MM.1S (cell line): ENCODE data around the gene CBX2.

Experiments used
- EZH2 ChIP-seq: fragments of 300-600 bp; sonication (generic); optimal IDR thresholded peaks from 2 replicates; pipeline ENCODE3; 2017; ENCODE audit warnings: low read depth, mild to moderate bottlenecking, antibody characterized with exemption, low read length, mixed read lengths
- TF ChIP-seq, protein P1 (sequence below): fragments of 300-600 bp; sonication (generic); IDR thresholded peaks from 2 replicates; pipeline ENCODE4 v1.5.1; 2016; ENCODE audit warnings: antibody characterized with exemption, low read length, mixed read lengths

DNA sequence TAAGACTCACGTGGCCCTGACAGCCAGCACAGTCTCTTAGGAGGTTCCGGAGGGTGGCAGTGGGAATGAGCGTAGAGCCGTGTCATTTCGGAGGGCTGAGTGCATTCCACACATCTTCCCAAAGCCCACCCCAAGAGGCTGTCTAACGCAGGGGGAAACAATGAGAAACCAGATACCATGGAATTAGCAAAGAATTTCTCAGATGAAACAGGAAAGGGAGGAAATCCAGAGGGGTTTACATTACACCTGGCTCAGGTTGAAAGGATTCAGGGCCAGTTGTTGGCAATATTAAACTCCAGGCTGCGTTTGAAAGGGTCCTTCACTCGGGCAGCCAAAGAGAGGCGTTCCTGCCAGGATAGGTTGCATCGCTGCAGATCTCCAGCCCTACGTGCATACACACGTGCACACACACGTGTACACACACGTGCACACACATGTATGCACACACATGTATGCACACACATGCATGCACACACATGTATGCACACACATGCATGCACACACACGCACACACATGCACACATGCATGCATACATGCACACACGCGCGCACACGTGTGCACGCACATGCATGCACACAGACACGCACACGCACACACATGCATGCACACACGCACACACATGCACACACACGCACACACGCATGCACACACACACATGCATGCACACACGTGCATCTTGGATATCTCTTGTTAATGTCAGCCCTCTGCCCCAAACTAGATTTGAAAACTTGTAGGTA, 49.1 kb downstream of the CBX2 start:
- TF ChIP-seq EZH2 = no peak
- TF ChIP-seq, protein P1, sequence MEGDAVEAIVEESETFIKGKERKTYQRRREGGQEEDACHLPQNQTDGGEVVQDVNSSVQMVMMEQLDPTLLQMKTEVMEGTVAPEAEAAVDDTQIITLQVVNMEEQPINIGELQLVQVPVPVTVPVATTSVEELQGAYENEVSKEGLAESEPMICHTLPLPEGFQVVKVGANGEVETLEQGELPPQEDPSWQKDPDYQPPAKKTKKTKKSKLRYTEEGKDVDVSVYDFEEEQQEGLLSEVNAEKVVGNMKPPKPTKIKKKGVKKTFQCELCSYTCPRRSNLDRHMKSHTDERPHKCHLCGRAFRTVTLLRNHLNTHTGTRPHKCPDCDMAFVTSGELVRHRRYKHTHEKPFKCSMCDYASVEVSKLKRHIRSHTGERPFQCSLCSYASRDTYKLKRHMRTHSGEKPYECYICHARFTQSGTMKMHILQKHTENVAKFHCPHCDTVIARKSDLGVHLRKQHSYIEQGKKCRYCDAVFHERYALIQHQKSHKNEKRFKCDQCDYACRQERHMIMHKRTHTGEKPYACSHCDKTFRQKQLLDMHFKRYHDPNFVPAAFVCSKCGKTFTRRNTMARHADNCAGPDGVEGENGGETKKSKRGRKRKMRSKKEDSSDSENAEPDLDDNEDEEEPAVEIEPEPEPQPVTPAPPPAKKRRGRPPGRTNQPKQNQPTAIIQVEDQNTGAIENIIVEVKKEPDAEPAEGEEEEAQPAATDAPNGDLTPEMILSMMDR = no peak
